Dermis microvascular lymphatic vessel endothelial cell (primary cell): ENCODE results near the gene EYS. TPM values are rescaled to one million over a fixed set of nuclear protein-coding genes. Genes with fewer than 3 reads are reported as not detected.

ENCODE experiments used
- DNase-seq, 2 donors: peaks; one replicate each; pipeline versions ENCODE4 v3.0.0 to v3.0.0-alpha.2; 2010; ENCODE audit warnings: low read depth in 2 of 2
- total RNA-seq: library from RNA; depleted of rRNA; stranded (reverse); fragments of >200 nt; gene quantifications from 2 replicates; pipeline ENCODE4 v1.2.1, GENCODE V29; 2014

EYS gene
- total RNA-seq: 0.13 TPM in 1 of 2 replicates, not detected in the other

DNA sequence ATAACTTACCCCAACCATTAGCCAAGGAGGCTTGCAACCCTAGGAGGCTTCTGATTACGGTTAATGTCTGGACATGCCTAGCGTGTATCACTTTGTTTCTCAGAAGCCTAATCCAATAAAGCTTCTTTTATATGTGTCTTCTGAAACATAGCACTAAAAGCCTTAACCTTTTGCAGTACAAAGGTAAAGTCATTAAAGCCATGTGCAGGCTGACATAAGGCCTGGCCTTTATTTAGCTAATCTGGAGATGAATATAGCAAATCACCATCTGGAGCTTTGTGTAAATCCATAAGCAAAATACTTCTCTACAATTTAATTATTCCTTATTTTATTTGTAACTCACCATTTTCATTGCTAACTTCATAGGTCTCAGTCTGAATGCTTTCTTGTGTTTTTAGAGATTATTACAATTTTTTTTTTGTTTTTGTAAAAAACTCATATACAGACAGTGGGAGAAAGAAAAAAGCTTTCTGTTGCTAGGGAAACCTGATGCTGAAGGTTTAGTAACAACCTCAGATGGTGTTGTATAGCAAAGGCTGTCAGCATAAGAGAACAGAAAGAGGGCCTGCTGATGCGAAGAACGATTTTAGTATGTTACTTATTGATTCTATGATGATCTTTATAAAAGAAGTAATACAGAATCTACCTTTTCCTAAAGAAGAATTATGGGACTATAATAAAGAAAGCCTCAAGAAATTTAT is at the start of gene EYS:
EYS (minus strand) TSS at position 101 of the 701 bp plus-strand sequence. CDS start 211,816 bp downstream, outside the sequence.
- DNase-seq: no peak

DNA sequence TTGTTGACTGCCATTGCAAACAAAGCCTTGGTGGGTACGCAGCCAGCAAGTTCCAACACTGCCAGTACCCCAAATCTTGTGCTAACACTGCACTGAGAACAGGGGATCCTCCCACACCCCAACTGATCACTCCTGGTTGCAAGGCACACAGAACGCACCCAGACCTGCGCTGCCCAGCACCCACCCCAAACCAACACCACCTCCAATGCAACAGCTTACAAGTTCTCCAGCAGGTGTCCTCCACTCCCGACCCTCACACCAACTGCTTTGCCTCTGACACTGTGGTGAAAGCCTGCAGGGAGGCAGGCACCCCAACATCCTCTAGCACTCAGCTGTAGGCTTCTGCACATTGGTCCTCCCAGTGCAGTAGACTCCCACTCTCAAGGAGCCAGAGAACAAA is 39.3 kb upstream of the EYS start:
- DNase-seq: no peak

- DNase-seq: no peak
These were observed 38.6 kb upstream of the EYS start for GRCh38 chr6:65745614-65746013.

GRCh38 chr6:65728879-65729479 is 22.0 kb upstream of the EYS start:
- DNase-seq: no peak

GRCh38 chr6:65719101-65719500 is 12.1 kb upstream of the EYS start:
- DNase-seq: no peak

DNA sequence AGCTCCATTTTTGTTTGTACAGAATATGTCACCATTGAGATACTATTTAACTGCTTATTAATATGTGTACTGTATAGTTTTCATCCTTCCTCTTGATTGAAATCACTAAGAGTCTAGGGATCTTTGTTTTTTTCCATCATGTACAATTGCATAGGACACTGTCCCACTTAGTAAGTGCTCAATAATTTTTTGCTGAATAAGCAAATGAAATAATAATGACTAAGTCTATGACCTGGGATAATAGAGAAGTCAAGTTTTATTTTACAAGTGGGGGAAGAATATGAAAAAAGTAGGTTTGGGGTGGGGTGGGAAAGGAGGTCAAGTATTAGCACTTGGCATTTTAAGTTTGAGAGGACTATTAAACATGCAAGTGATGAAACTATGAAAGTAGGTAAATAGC is 4.5 kb upstream of the EYS start:
- no peak for DNase-seq

DNA sequence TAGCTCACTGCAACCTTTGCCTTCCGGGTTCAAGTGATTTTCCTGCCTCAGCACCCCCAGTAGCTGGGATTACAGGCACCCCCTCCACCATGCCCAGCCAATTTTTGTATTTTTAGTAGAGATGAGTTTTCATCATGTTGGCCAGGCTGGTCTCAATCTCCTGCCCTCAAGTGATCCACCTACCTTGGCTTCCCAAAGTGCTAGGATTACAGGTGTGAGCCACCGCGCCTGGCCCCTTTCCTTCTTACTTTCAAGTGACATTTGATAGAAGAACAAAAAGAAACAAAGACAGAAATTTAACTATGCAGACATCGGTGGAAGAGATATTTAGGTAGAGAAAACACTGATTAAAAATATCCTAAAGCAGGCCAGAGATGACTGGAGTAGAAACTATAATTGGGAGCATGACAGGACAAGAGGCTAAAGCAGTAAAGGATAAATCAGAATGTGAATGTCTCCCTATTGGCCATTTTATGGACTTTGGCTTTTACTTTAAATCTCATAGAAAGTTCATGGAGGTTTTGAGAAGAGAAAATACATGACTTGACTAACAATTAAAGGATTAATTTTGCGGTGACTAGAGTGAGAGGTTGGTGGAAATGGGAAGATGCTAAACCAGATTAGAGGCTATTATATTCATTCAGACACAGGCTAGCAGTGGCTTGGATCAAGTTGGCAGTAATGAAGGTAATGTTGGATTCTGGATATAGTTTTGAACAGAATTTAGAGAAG is 2.2 kb upstream of the EYS start:
- DNase-seq: no peak

GRCh38 chr6:65708162-65708561 is 1.1 kb upstream of the EYS start:
- DNase-seq: no peak

GRCh38 chr6:65706436-65706835 is 590 bp downstream of the EYS start:
- no peak for DNase-seq

DNA sequence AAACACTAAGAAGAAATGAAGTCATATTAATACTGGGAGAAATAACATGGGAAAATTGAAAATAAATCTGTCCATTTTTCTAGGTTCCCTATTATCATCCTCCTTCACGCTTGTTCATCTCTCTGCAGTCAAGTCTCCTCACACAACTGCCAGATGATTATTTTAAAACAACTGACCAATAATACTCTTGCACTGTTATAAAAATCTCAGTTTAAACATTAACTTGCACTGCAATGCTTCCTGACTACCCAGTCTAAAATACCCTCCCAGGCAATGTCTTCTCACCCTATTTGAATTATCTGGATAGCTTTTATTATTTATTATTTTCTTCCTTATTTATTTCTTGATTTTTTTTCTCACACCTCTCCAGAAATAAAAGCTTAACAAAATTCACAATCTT is 5.7 kb downstream of the EYS start:
- DNase-seq: no peak

DNA sequence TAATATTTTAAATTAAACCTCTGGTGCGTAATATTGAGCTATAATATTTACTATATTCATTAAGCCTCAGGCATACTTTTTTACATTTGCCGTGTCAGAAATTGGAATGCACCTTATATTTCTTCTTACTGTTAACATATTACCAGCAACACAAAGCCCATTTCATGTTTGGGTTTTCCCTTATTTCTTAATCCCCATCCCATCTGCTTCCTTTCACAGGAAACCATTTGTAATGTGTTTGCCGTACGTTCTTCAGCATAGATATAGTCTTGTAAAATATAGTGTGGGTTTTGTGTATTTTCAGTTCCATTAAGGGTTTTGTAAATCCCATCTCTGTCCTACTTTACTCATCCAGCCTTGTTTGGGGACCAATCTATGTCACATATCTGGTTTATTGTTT is 6.5 kb downstream of the EYS start:
- no peak for DNase-seq

- DNase-seq: no peak
These were observed 14.9 kb downstream of the EYS start for GRCh38 chr6:65692109-65692508.

- no peak for DNase-seq
These were observed 26.8 kb downstream of the EYS start for GRCh38 chr6:65680232-65680631.

DNA sequence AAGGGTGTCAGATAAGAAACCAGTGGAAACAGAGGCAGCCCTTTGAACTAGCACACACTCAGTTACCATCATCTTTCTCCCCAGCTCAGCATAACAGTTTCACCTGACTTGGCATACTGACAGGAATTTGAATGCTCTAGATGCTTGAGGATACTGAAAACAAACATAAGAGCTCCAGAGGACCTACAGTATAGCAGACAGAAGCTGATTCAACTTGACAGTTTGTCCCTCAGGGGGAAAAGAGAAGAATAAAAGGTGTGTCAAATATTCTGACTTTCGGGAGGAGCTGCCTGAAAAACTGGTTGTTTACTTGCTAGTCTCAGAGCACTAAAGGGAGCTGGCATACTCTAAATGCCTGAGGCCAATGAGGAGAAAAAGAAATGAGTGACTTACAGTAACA is 35.1 kb downstream of the EYS start:
- no peak for DNase-seq

DNA sequence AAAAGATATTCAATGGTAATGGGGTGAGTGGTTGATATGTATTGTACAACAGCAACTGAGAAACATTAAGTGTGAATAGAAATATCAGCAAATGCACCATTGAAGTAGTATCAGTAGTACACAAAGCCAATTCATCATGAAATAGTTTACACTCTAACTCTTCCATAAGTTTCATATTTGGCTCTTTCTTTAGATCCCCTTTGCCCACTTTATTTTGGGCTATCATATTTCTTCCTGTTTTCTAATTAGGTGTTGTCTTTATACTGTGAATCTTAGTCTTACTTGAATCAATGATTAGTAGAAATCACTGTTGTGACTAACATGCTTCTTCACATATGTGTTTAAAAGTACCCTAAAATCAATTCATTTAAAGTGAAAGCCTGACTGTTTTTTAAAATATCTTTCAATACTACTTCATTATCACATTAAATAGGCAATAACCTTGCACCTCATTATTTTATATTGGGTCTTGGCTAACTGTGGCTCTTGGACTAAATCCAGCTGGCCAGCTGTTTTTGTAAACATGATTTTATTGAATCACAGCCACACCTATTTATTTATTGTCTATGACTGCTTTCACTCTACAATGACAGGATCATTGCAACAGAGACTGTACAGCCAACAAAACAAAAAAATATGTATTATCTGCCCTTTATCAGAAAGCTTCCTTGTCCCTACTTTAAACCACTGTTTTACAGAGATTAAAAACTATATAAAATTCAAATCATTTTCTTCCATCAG is 38.9 kb downstream of the EYS start:
- DNase-seq: no peak

DNA sequence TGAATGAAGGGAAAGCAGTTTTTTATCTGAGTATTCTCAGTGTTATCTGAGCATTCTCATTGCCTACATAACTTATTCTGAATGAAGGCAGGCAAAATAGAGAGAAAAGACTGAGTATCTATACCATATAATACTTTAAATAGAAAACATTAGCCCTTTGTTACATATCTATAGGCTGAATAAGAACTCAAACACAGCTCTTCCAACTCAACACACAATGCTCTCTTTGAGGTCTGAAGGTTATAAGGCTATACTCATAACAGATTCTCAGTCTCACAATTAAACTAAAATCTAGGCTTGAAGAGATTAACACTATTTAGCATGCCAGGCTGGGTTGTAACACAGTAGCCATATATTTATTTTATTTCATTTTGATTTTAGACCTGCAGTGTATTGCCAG is 56.9 kb downstream of the EYS start:
- DNase-seq: no peak

GRCh38 chr6:65649392-65649791 is 57.6 kb downstream of the EYS start:
- no peak for DNase-seq

GRCh38 chr6:65646544-65646943 is 60.5 kb downstream of the EYS start:
- DNase-seq: no peak

DNA sequence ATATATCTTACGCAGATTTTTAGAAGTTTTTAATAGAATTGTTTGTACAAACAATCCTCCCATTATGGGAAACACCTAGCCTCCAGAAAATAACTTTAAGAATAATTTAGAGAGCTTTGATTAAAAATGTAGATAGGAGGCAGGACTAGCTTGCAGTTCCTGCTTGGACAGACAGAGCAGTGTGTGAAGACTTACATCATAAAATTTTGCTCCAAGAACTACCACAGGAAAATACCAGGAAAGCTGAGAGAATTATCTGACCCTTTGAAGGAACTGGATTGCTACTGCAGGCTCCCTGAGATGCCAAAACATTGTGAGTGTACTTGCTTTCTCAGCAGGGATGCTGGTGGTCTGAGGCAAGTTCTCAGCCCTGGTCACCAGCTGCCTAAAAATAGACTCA is 64.2 kb downstream of the EYS start:
- no peak for DNase-seq

DNA sequence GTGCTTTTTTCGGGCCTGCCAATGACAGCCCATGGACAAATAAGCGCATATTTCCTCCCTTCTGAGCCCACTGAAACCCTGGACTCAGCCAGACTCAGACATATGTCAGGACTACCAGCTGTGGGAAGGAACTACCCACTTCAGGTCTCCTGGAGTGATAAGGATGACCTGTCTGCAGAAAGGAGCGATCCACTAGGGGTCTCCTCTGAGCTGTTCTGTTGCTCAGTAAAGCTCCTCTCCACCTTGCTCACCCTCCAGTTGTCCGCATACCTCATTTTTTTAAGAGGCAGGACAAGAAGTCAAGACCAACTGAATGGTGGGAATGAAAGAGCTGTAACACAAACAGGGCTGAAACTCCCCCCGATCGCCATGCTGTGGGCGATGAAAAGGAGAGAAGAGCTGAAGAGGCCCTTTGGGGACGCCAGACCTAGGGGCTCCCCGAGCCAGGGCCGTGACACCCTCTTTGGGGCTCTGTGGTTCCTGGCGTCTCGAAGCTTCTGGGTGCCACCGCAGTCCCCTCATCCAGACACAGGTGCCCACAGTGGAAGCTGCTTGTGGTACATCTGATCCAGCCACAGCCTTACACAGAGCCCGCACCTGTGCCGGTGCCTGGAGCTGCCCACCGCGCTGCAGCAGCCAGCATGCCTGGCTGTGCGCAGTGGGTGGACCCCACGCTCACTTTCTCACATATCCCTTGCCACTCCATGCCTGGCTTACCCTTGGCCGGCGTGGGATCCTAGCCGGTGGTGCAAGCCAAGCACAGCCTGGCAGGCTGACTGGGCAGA is 68.8 kb downstream of the EYS start:
- DNase-seq: no peak

DNA sequence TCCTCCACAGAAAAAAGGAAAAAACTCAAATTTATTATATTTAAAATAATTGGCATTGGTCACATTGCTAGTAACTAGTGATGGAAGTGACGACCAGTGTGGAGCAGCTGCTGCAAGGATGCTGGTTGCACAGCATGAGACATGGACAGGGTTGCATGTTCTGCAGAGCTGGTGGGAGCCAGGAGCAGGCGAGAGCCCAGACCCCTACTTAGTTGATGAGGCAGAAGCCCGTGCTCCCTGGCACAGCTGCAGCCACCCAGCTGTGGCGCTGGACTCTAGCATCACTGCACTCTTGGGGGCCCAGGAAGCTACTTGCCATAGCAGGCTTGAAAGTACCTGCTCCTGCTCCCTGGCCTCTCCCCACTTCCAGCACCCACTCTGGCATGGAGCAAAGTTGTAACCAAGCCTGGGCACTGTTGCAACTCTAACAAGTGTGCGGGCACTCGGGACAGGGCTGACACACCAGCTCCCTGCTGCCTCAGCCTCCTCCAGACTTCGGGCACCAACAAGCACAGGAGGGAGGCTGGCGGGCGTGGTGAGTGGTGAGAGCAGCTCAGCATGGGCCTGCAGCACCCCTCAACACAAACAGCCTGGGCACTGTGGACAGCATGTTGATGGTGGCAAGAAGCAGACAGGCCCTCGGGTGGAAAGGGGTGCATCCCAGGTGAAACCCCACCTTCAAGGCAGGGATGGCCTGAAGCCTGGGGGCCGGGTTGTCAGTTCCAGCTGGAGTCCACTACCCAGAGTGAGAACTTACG is 69.6 kb downstream of the EYS start:
- DNase-seq: no peak
